Stimulated activated CD8-positive, alpha-beta memory T cell treated with anti-CD3 and anti-CD28 coated beads, Interleukin-15, amount 100 ng/mL, for 1 hour (primary cell): ENCODE results near the gene PRPF40A.

Experiments
- DNase-seq: peaks from one replicate; pipeline ENCODE4 v3.0.0-alpha.2; 2020; ENCODE audit warnings: low read depth

Gene PRPF40A

DNA sequence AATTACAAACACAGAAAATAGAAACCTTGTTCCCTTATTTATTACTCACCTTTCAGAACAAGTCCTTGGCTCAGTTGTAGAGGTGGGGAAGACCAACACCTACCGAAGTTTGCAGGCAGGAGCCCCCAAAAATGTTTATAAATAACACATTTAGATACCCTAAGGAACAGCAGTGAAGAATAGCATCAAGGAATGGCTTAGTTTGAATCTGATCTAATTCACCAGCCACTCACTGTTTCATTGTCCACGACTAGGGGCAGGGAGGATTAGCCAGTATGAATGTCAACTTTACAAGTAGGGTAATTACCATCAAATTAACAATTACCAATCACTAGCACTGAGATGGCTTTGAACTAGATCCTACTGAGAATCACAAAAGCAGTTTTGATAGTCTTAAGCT, 65.4 kb downstream of the PRPF40A start:
- no peak for DNase-seq

DNA sequence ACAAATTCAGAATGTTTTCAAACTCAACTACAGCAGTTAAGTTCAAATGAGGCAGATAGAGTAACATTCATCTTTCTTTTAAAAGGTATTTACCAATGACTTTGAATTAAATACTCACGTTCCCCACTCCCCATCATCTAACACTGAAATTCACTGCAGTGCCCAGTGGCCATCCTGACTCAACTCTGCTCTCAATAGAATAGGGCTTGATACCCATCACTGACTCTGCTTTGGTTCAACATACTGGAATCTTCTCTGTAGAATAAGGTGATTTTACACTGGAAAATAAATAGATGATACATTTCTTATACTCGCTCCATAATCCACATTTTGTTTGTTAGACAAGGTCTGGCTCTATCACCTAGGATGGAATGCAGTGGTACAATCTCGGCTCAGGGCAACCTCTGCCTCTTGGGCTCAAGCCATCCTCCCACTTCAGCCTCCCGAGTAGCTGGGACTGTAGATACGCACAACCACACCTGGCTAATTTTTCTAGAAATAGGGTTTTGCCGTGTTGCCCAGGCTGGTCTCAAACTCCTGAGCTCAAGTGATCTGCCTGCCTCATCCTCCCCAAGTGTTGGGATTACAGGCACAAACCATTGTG, 66.4 kb downstream of the PRPF40A start:
- no peak for DNase-seq

GRCh38 chr2:152649997-152650396, 67.3 kb downstream of the PRPF40A start:
- no peak for DNase-seq

- no peak for DNase-seq
Measured at GRCh38 chr2:152648336-152648735, 68.9 kb downstream of the PRPF40A start.

- DNase-seq, result no peak
Measured at GRCh38 chr2:152647552-152647951, 69.7 kb downstream of the PRPF40A start.

DNA sequence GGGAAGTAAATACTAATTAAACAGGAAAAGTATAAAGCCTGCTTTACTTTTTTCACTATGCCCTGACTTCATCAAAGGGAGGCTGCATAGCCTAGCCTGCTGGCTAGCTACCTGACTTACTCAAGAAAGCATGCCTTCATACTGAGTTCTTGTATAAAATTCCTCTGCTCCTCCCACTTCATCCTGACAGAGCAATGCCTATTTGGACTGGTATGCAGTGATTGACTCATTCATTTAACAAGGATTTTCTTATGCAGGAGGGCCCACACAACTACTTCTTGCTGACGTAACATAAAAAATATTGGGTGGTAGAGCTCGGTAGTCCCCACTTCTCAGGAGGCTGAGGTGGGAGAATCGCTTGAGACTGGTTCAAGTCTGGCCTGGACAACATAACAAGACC, 70.5 kb downstream of the PRPF40A start:
- no peak for DNase-seq

DNA sequence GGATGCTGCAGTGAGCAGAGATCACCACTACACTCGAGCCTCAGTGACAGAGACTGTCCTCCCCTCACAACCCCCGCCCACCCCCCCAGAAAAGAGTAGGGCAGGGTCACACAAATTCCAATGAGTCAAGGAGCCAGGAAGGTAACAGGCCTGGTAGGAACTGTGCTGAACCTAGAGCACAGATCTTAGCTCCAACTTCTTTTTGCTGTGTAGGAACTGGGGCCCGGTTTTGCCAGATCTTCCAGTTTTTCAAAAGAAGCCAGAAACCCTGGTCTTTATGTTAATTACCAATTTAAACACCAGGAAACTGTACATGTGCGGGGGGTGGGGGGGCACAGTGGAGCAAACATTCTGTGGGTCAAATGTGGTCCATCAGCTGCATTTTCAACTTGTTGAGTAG, 71.0 kb downstream of the PRPF40A start:
- no peak for DNase-seq

- DNase-seq, result no peak
Measured at GRCh38 chr2:152644189-152644873, 72.9 kb downstream of the PRPF40A start.

DNA sequence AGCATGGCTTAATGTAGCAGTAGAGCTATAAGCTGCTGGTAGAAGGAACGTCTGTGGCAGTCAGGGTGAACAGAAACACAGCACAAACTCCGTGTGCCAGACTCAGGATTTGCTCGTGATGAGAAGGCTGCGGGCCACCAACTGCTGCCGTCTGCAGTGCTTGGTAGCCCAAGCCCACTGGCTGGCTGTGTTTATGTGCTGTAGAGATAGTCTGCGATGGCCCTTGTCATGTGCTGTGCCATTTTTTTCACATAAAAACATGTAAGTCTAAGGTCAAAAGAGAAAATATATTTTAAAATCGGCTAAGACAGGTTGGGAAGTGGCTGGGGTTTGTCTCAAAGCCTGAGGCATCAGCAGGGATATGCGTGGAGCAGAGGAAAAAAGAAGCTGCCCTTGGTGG, 78.7 kb downstream of the PRPF40A start:
- no peak for DNase-seq

DNA sequence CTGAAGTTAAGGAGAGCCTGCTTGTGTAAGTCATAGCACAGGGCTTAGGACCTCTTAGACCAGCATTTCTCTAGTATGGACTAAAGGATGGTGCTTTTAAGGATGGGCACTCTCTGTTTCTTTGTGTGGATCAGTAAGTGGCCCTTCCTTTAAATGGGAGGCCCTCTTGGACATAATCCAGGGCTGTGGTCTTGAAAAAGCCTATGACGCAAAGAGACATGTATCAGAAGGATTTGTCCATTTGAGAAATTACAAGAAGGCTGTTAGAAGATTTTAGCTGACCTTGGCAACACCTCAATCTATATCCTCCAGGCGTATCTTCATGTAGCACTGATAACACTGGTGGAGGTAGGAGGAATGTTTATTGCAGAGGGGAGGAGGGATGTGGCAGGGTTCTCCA, 79.2 kb downstream of the PRPF40A start:
- no peak for DNase-seq

GRCh38 chr2:152637251-152637650, 80.0 kb downstream of the PRPF40A start:
- no peak for DNase-seq

GRCh38 chr2:152635635-152636298, 81.5 kb downstream of the PRPF40A start:
- peak; percentile 39 for DNase-seq

DNA sequence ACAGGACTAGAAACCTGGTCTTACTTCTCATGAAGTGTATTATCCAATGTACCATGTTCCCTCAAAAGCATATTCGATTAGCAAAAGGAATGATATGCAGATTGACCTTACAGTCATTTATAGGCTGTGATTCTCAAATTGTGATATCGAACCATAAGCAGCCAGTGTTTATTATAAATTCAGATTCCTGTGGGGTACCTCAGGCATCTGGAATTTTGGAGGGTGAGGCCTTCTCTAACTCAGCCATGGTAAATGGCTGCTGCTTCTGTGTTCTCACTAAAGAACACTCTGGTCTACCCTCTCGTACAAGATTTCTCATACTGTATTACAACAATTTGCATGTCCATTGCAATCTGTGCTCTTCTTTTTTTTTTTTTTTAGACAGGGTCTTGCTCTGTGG, 84.5 kb downstream of the PRPF40A start:
- DNase-seq, result no peak

- DNase-seq, result no peak
Measured at GRCh38 chr2:152630466-152630865, 86.8 kb downstream of the PRPF40A start.

DNA sequence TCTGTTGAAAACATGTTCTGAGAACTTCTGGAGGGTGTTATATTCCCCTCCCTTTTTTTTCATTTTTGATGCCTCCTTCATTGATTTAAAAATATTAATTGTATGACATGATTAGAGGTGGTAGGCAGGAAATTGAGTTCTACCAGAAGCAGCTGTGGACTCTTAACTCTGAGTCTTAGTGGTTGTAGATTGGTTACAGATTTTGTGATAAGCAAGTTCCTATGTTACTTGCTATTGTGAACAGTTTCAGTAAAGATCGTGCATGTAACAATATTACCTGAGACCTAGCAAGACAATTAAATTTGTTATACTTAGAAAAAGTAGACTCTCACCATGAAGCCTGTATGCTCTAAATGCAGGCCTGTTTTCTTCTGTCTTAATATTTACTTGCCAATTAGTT, 88.1 kb downstream of the PRPF40A start:
- DNase-seq, result no peak

GRCh38 chr2:152627351-152627957, 89.8 kb downstream of the PRPF40A start:
- DNase-seq, result no peak

DNA sequence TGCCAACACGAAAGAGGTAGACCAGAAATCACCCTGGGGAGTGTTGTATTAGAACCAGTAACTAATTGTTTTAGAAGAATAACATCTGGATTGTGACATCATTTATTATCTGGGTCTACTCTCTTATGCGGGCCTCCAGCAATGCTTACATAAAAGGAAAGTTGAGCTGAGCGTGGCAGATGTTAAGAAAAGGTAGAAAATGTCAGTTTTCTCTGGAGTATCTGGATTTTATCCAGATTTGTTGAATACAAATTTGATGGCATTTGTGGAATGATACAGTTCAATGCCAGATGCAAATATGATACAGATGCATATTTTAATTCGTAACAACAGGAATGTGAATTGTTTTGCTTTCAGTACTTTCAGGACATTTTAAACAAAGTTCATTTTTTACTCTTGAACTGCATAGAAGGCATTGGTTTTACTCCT, 90.3 kb downstream of the PRPF40A start:
- no peak for DNase-seq

GRCh38 chr2:152624805-152625204, 92.5 kb downstream of the PRPF40A start:
- no peak for DNase-seq

DNA sequence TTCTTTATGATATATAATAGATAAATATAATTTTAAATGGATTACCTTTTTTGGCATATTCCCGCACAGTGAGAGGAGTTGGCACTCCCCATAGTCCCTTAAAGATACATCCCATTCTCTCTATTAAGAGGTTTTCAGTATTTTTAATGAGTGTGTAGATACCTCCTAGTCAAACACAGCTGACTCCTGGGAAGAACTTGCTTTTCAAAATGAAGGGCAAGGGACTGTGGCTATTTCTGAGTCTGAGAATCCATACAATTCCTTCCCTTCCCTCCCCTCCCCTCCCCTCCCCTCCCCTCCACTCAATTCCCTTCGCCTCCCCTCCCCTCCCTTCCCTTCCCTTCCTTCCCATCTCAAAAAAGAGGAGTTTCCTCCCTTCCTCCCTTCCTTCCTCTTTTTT, 93.5 kb downstream of the PRPF40A start:
- no peak for DNase-seq

GRCh38 chr2:152623076-152623740, 94.1 kb downstream of the PRPF40A start:
- DNase-seq, result no peak

- no peak for DNase-seq
Measured at GRCh38 chr2:152622219-152622618, 95.0 kb downstream of the PRPF40A start.

DNA sequence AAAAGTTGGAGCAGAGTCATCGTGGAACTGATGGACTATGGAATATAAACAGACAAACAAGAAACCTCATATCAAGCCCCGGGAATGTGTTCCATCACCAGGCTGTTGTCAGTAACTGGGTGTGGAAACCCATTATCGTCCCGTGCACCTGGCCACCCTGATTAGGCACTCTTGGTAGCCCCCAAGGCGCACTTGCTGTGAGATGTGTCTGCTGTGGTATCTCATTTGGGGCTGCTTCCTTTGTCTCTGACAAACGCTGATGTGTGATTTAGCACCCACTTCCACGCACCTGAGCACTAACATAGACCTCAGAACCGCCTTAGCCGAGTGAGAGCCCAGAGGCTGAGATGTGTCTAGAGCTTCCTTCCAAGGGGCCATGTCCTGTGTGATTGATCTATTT, 96.3 kb downstream of the PRPF40A start:
- DNase-seq, result no peak

DNA sequence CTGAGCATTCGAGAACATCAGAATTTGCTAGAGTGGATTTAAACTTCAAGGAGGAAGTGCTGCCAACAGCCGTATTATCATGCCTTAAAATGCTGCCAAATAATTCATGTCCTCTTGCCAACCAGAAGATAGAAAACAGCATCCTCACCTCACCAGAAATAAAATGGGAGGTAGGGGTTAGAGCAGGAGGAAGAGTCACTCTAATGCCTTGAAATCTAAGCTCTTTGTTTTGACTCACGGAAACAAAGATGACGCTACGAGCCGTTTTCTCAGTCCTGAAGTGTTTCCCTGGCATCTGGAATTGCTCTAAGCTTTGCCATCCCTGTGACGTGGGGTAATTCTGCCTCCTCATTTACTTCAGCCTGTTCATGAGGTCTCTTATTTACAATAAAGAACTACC, 97.1 kb downstream of the PRPF40A start:
- no peak for DNase-seq
